H1 (cell line): ENCODE data around the gene NEDD9. TPM values are rescaled to one million over a fixed set of nuclear protein-coding genes. Genes with fewer than 3 reads are reported as not detected.

Source experiments
- CTCF ChIA-PET: fragments of 300-600 bp; sonication (Branson Sonifier 250); formaldehyde crosslinking; loops from one replicate; lab custom pipeline; 2021; ENCODE audit not compliant: partially characterized antibody; lab: Charles Lee
- POLR2A ChIA-PET: fragments of 300-600 bp; sonication (Branson Sonifier 250); formaldehyde crosslinking; loops from one replicate; lab custom pipeline; 2021; ENCODE audit warnings: inconsistent platforms; ENCODE audit not compliant: partially characterized antibody; lab: Charles Lee
- DNase-seq, 2 experiments: peaks; one replicate each; pipeline versions ENCODE4 v3.0.0 to v3.0.0-alpha.2; 2010 to 2022; ENCODE audit warnings: low spot score in 2 of 2, low read depth in 1 of 2, mixed read lengths in 1 of 2
- FAIRE-seq: peaks from 2 replicates; lab custom pipeline; 2011; peaks lifted over from hg19 to GRCh38; lab: Jason Lieb, UNC
- H2AFZ ChIP-seq: 2 replicates; pipeline ENCODE4 v1.8.1; 2012; ENCODE audit warnings: low read length, inconsistent platforms
- H2AK5ac ChIP-seq: 2 replicates; pipeline ENCODE4 v1.6.1; 2013; ENCODE audit warnings: low read depth, low read length
- H2BK120ac ChIP-seq: replicated peaks from 2 replicates; pipeline ENCODE3; 2013; ENCODE audit warnings: low read depth, low read length, inconsistent platforms
- H2BK12ac ChIP-seq: 2 replicates; pipeline ENCODE4 v1.6.1; 2013; ENCODE audit warnings: low read depth, low read length
- H2BK15ac ChIP-seq: 2 replicates; pipeline ENCODE4 v1.6.1; 2013; ENCODE audit warnings: low read length
- H2BK20ac ChIP-seq: 2 replicates; pipeline ENCODE4 v1.6.1; 2013; ENCODE audit warnings: low read length
- H2BK5ac ChIP-seq: 2 replicates; pipeline ENCODE4 v1.6.1; 2013; ENCODE audit warnings: low read depth, low read length
- H3K14ac ChIP-seq: 2 replicates; pipeline ENCODE4 v1.6.1; 2013; ENCODE audit warnings: inconsistent platforms; ENCODE audit not compliant: insufficient read length
- H3K18ac ChIP-seq: 2 replicates; pipeline ENCODE4 v1.6.1; 2013; ENCODE audit warnings: low read length; ENCODE audit errors: extremely low read depth
- H3K23ac ChIP-seq: 2 replicates; pipeline ENCODE4 v1.6.1; 2013; ENCODE audit warnings: inconsistent platforms; ENCODE audit not compliant: insufficient read length
- H3K23me2 ChIP-seq: 2 replicates; pipeline ENCODE4 v1.6.1; 2013; ENCODE audit warnings: low read depth, low read length
- H3K27ac ChIP-seq: 2 replicates; pipeline ENCODE4 v1.6.1; 2011; ENCODE audit warnings: low read depth, low read length, inconsistent platforms
- H3K27me3 ChIP-seq, 4 experiments: replicated peaks in 1 of 4; 1 replicate in 1 of 4; 2 replicates in 3 of 4; pipeline versions ENCODE4 v1.6.1 to v1.8.1; 2011 to 2013; ENCODE audit warnings: low read length in 3 of 4, mild to moderate bottlenecking in 3 of 4, inconsistent platforms in 2 of 4, mixed read lengths in 2 of 4, moderate library complexity in 1 of 4; ENCODE audit not compliant: control insufficient read depth in 3 of 4, insufficient read depth in 3 of 4; ENCODE audit errors: extremely low read depth in 1 of 4
- H3K36me3 ChIP-seq, 4 experiments: 2 replicates each; pipeline versions ENCODE4 v1.6.1 to v1.8.1; 2011 to 2013; ENCODE audit warnings: mild to moderate bottlenecking in 4 of 4, low read length in 3 of 4, moderate library complexity in 2 of 4, control low read depth in 1 of 4, inconsistent platforms in 1 of 4; ENCODE audit not compliant: insufficient read depth in 4 of 4, control insufficient read depth in 2 of 4
- H3K4ac ChIP-seq: replicated peaks from 2 replicates; pipeline ENCODE3; 2013; ENCODE audit warnings: low read length, low read depth, mixed read lengths, inconsistent platforms; ENCODE audit not compliant: insufficient read length
- H3K4me1 ChIP-seq, 4 experiments: replicated peaks in 1 of 4; 1 replicate in 1 of 4; 2 replicates in 3 of 4; pipeline versions ENCODE4 v1.6.1 to v1.8.1; 2011 to 2013; ENCODE audit warnings: low read length in 3 of 4, inconsistent platforms in 2 of 4, mixed read lengths in 1 of 4; ENCODE audit not compliant: insufficient read depth in 4 of 4, control insufficient read depth in 3 of 4
- H3K4me2 ChIP-seq, 2 experiments: 2 replicates each; pipeline versions ENCODE4 v1.6.1 to v1.8.1; 2011 to 2013; ENCODE audit warnings: low read depth in 2 of 2, low read length in 2 of 2, control low read depth in 1 of 2, inconsistent platforms in 1 of 2, mild to moderate bottlenecking in 1 of 2; ENCODE audit not compliant: insufficient read depth in 1 of 2
- H3K4me3 ChIP-seq, 4 experiments: fragments of 200-600, 300-600 bp in 1 of 4; sonication (generic), shearing (Covaris generic), sonication (Bioruptor Twin) in 1 of 4; 2 replicates each; pipeline versions ENCODE4 v1.5.1 to v1.8.1; 2011 to 2016; ENCODE audit warnings: low read length in 4 of 4, low read depth in 3 of 4, control low read depth in 2 of 4, inconsistent platforms in 2 of 4, mild to moderate bottlenecking in 2 of 4, mixed read lengths in 1 of 4, moderate library complexity in 1 of 4; ENCODE audit not compliant: insufficient read depth in 2 of 4; ENCODE audit errors: extremely low read depth in 1 of 4
- H3K56ac ChIP-seq: replicated peaks from 2 replicates; pipeline ENCODE3; 2013; ENCODE audit warnings: low read depth, mild to moderate bottlenecking, mixed read lengths, low read length, inconsistent platforms; ENCODE audit not compliant: insufficient read length
- H3K79me1 ChIP-seq: 2 replicates; pipeline ENCODE4 v1.6.1; 2013; ENCODE audit warnings: low read depth, low read length, control low read depth
- H3K79me2 ChIP-seq, 2 experiments: 2 replicates each; pipeline versions ENCODE4 v1.6.1 to v1.8.1; 2012 to 2013; ENCODE audit warnings: low read length in 2 of 2, mild to moderate bottlenecking in 2 of 2, inconsistent platforms in 1 of 2; ENCODE audit not compliant: insufficient read depth in 2 of 2, control insufficient read depth in 1 of 2
- H3K9ac ChIP-seq, 4 experiments: replicated peaks in 1 of 4; 1 replicate in 1 of 4; 2 replicates in 3 of 4; pipeline versions ENCODE4 v1.6.1 to v1.8.1; 2011 to 2013; ENCODE audit warnings: low read depth in 3 of 4, low read length in 3 of 4, control low read depth in 2 of 4, mild to moderate bottlenecking in 2 of 4, moderate library complexity in 2 of 4, inconsistent platforms in 1 of 4; ENCODE audit errors: extremely low read depth in 1 of 4
- H3K9me3 ChIP-seq, 2 experiments: 2 replicates each; pipeline versions ENCODE4 v1.6.1 to v1.8.1; 2012 to 2013; ENCODE audit warnings: mild to moderate bottlenecking in 2 of 2, moderate library complexity in 2 of 2, control low read depth in 1 of 2, inconsistent platforms in 1 of 2, low read depth in 1 of 2, low read length in 1 of 2, mixed read lengths in 1 of 2; ENCODE audit not compliant: insufficient read depth in 2 of 2
- H4K20me1 ChIP-seq, 2 experiments: replicated peaks in 1 of 2; 2 replicates each; pipeline versions ENCODE3 to v1.8.1; 2011 to 2013; ENCODE audit warnings: inconsistent platforms in 2 of 2, low read length in 2 of 2, mild to moderate bottlenecking in 1 of 2; ENCODE audit not compliant: insufficient read depth in 2 of 2, control insufficient read depth in 1 of 2
- H4K5ac ChIP-seq: 2 replicates; pipeline ENCODE4 v1.6.1; 2013; ENCODE audit warnings: low read length, low read depth, mixed read lengths, inconsistent platforms; ENCODE audit not compliant: insufficient read length
- H4K8ac ChIP-seq: 2 replicates; pipeline ENCODE4 v1.8.0; 2013; ENCODE audit warnings: mild to moderate bottlenecking, moderate library complexity, low read length, inconsistent platforms; ENCODE audit not compliant: insufficient read depth; ENCODE audit errors: extremely low read depth
- H4K91ac ChIP-seq: replicated peaks from 2 replicates; pipeline ENCODE3; 2013; ENCODE audit warnings: low read length, mixed read lengths, inconsistent platforms; ENCODE audit not compliant: insufficient read length
- ATF3 ChIP-seq: IDR thresholded peaks from 2 replicates; pipeline ENCODE4 v1.6.1; 2011; ENCODE audit warnings: low read depth, mild to moderate bottlenecking, low read length; ENCODE audit not compliant: insufficient read depth
- BRCA1 ChIP-seq: IDR thresholded peaks from 2 replicates; pipeline ENCODE4 v1.6.1; 2012; ENCODE audit warnings: low read depth, low read length, improper control_type of control experiment
- CREB1 ChIP-seq: IDR thresholded peaks from 2 replicates; pipeline ENCODE4 v1.6.1; 2012; ENCODE audit warnings: inconsistent platforms
- GTF2F1 ChIP-seq: IDR thresholded peaks from 2 replicates; pipeline ENCODE4 v1.6.1; 2012; ENCODE audit warnings: low read depth, low read length, improper control_type of control experiment, borderline replicate concordance
- MAFK ChIP-seq: IDR thresholded peaks from 2 replicates; pipeline ENCODE4 v1.6.1; 2012; ENCODE audit warnings: low read depth, mild to moderate bottlenecking, improper control_type of control experiment, low read length
- SIN3A ChIP-seq, 2 experiments: IDR thresholded peaks in 1 of 2; conservative IDR thresholded peaks in 1 of 2; 2 replicates each; pipeline ENCODE4 v1.6.1; 2011 to 2012; ENCODE audit warnings: low read length in 2 of 2, improper control_type of control experiment in 1 of 2, low read depth in 1 of 2, mild to moderate bottlenecking in 1 of 2
- SRF ChIP-seq: IDR thresholded peaks from 2 replicates; pipeline ENCODE4 v1.6.1; 2011; ENCODE audit warnings: mild to moderate bottlenecking, low read depth, low read length, moderate library complexity
- TCF12 ChIP-seq: IDR thresholded peaks from 2 replicates; pipeline ENCODE4 v1.6.1; 2011; ENCODE audit warnings: low read depth, mild to moderate bottlenecking, low read length
- WGBS, 2 experiments: shearing (Covaris generic) in 1 of 2; methylation state at CpG; one replicate each; pipeline versions ENCODE4 v1.1.6 to v1.1.7; 2013 to 2015; ENCODE audit warnings: low lambda C conversion rate in 2 of 2, mixed read lengths in 2 of 2, inconsistent platforms in 1 of 2, low coverage in 1 of 2, missing lambda C conversion rate in 1 of 2; ENCODE audit not compliant: insufficient replicate concordance in 2 of 2, insufficient coverage in 1 of 2, insufficient read length in 1 of 2; ENCODE audit errors: extremely low coverage in 1 of 2, missing lambda C conversion rate in 1 of 2; 5-methylcytosine and 5-hydroxymethylcytosine counted together
- polyA plus RNA-seq, 7 experiments: library from polyadenylated mRNA; depleted of rRNA in 3 of 7; stranded (reverse) in 5 of 7; unstranded in 2 of 7; fragments of >200 nt in 5 of 7; fragments of 200-250 nt in 2 of 7; gene quantifications; 1 replicate in 5 of 7; 2 replicates in 1 of 7; 4 replicates in 1 of 7; pipeline versions ENCODE4 v1.2.1 to v1.2.3, GENCODE V29; 2011 to 2013; ENCODE audit warnings: missing spikeins in 2 of 7, mixed read lengths in 2 of 7
- total RNA-seq: library from RNA; stranded (reverse); fragmentation: NEBNext Ultra II Directional; extraction: Animal tissue kit (Norgen Biotek cat#: 25700); gene quantifications from 2 replicates; pipeline ENCODE4 v1.2.1, GENCODE V29; 2021

The NEDD9 gene
- total and polyA plus RNA-seq, 2 of the 8 experiments (the other 6 are each of a cell fraction or from before 2014, with no cell fraction given) = 3.6 to 12.0 TPM

- CTCF ChIA-PET = interaction anchor here (1.1 kb wide), 1 partner anchor 24 kb away, joined by 3 read pairs; no protein-coding TSS in a partner anchor
- no peaks in the 10 kb centered on the region for H3K79me1 ChIP-seq
- peak overlapping the region in 2 of 4 experiments; percentile 17 to 20; a peak in 2 of 8 replicates for H3K4me3 ChIP-seq
- no peak for FAIRE-seq
- H3K4ac ChIP-seq = no peak overlapping the region
- 0 out of 8 replicates have a peak, but pooled peaks cover 0 to 2% (median 0%) of the 10 kb centered on the region in 4 experiments for H3K36me3 ChIP-seq
- no peak overlapping the region for H4K91ac ChIP-seq
- no peaks in the 10 kb centered on the region; a peak in 1 of 7 replicates for H3K27me3 ChIP-seq
- H3K79me2 ChIP-seq = no peaks in the 10 kb centered on the region
- POLR2A ChIA-PET = interaction anchor here (1.4 kb wide), 1 partner anchor 13 kb away, joined by 4 read pairs; no protein-coding TSS in a partner anchor
- H3K18ac ChIP-seq = 0 out of 2 replicates have a peak overlapping the region, but pooled peaks have one; percentile 4
- peak overlapping the region; percentile 10 for H2BK120ac ChIP-seq
- peak overlapping the region; percentile 10; the same call in 1 of the 2 replicates for H2BK20ac ChIP-seq
- H3K23me2 ChIP-seq = no peaks in the 10 kb centered on the region
- H3K4me2 ChIP-seq = peak overlapping the region; percentile 46 to 67
- H3K4me1 ChIP-seq = peaks cover 9 to 27% (median 26%) of the 10 kb centered on the region in 4 experiments
- no peak overlapping the region for H4K5ac ChIP-seq
- H3K9me3 ChIP-seq = no peaks in the 10 kb centered on the region
- peak overlapping the region; percentile 68; the same call in 1 of the 2 replicates for H2AK5ac ChIP-seq
- no peaks in the 10 kb centered on the region for H4K20me1 ChIP-seq
- H3K14ac ChIP-seq = no peak overlapping the region
- H2BK12ac ChIP-seq = peak overlapping the region; percentile 40
- DNase-seq = no peak
- H3K9ac ChIP-seq = peak overlapping the region in 1 of 4 experiments; percentile 24; a peak in 1 of 7 replicates
- no peak overlapping the region for H3K27ac ChIP-seq
- no peak overlapping the region for H2BK15ac ChIP-seq
- no peak overlapping the region for H3K56ac ChIP-seq
- no peak overlapping the region for H4K8ac ChIP-seq
- peak overlapping the region; percentile 90 for H2BK5ac ChIP-seq
- WGBS, 2 experiments = 33% methylated on average over 15 of the region's 15 CpGs; no CpG with 5 or more reads in 1 of the 2 experiments
- H2AFZ ChIP-seq = no peak overlapping the region
- H3K23ac ChIP-seq = no peak overlapping the region
- TF ChIP-seq BRCA1 (no peak), SIN3A (conservative IDR thresholded peaks at IDR 0.05 in 1 of 2, IDR thresholded peaks at IDR 0.05 in 1 of 2; ENCODE audit: low read depth in 1 of 2, low read length in 2 of 2) (no peak), ATF3 (no peak), SRF (no peak), GTF2F1 (no peak), CREB1 (no peak), MAFK (peak; percentile 60; the same call in 1 of the 2 replicates), TCF12 (0 out of 2 replicates have a peak, but pooled peaks have one; percentile 29)
Observed at GRCh38 chr6:11196511-11197174, 35.8 kb downstream of the NEDD9 start.
